Stimulated activated CD4-positive, alpha-beta T cell treated with anti-CD3 and anti-CD28 coated beads, TNF-alpha, amount 100 ng/mL, for 1 hour (primary cell): ENCODE data around the gene IVNS1ABP.
"Not testable (repeated sequence)": the region's sequence is repeated elsewhere in the genome, so short reads cannot be mapped to it uniquely, and the experiment has no call there.

Source experiments
- DNase-seq, 3 donors: peaks; one replicate each; pipeline ENCODE4 v3.0.0-alpha.2; 2020; ENCODE audit warnings: low read depth in 3 of 3, low spot score in 1 of 3

Gene IVNS1ABP

DNA sequence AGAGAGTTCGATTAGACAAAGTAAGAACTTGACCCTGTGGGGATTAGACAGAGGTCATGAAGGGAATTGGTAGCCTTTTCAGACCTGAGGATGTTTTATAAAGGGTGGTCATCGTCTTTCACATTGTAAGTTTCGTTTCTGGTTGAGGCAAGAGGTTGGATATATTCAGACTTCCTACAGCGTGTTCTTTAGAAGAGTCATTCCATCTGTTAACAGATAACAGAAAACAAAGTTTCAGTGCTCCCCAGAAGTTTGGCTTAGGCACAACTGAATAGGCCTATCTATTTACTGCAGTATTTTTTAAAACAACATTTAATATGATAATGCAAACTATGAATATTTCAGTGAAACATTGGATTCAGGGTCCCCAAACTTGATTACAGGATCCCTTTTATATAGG, 17.1 kb upstream of the IVNS1ABP start:
- DNase-seq: no peak

DNA sequence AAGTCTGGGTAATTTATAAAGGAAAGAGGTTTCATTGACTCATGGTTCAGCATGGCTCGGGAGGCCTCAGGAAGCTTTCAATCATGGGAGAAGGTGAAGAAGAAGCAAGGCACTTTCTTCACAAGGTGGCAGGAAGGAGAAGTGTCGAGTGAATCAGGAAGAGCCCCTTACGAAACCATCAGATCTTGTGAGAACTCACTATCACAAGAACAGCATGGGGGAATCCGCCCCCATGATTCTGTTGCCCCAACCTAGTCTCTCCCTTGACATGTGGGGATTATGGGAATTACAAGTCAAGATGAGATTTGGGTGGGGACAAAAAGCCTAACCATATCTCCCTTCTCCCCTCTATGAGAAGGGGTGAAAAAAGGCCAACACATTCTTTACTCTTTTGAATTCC, 11.2 kb upstream of the IVNS1ABP start:
- DNase-seq: no peak

DNA sequence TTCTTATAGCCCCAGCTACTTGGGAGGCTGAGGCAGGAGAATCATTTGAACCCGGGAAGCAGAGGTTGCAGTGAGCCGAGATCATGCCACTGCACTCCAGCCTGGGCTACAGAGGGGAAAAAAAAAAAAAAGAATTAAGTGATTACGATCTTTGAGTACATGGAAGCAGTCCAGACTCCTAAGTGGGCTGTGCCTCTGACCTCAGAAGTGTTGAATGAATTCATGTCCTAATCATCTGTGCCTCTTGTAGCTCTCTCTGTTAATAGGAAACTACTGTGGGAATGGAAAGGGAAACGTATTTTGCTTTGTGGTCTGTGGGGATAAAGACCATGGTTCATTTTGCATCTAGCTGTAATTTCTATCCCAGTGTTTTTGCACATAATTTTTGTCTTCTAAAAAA, 8.4 kb upstream of the IVNS1ABP start:
- no peak for DNase-seq

DNA sequence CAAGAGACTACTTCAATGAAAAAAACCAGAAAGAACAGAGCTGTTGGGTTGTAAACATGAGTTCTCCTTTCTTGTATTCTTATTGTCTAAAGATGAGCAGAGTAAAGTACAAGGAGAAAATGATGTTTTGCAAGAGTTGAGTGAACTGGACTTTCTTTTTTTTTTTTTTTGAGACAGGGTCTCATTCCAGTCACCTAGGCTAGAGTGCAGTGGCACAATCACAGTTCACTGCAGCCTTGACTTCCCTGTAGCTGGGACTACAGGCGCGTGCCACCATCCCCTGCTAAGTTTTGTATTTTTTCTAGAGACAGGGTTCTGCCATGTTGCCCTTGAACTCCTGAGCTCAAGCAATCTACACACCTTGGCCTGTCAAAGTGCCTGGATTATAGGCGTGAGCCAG, 7.1 kb upstream of the IVNS1ABP start:
- DNase-seq: no peak

DNA sequence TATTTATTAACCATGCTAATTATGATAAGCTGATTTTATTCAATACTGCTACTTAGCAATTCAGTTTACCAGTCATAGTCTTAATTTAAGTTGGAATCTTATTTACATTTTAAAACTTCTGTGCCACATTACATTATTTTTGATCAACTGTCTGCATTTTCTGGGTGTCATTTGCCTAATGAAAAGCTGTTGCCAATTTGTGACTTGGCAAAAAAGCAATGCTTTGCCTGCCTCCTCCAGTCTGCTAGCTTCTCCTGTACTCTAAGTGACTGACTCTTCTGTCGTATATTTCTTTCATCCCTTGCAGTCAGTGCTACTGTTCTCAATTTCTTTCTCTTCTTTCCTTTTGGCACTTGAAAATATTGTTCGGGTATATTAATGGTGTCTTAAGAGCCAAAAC, 5.6 kb upstream of the IVNS1ABP start:
- DNase-seq: no peak

DNA sequence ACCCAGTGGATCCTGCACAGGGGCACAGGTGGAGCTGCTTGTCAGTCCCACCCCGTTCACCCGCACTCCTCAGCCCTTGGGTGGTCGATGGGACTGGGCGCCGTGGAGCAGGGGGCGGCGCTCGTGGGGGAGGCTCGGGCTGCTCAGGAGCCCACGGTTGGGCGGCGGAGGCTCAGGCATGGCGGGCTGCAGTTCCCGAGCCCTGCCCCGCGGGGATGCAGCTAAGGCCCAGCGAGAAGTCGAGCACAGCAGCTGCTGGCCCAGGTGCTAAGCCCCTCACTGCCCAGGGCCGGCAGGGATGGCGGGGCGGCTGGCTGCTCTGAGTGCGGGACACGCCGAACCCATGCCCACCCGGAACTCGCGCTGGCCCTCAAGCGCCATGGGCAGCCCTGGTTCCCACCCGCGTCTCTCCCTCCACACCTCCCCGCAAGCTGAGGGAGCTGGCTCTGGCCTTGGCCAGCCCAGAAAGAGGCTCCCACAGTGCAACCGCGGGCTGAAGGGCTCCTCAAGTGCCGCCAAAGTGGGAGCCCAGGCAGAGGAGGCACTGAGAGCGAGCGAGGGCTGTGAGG, 4.7 kb upstream of the IVNS1ABP start:
- DNase-seq: not testable (repeated sequence)

DNA sequence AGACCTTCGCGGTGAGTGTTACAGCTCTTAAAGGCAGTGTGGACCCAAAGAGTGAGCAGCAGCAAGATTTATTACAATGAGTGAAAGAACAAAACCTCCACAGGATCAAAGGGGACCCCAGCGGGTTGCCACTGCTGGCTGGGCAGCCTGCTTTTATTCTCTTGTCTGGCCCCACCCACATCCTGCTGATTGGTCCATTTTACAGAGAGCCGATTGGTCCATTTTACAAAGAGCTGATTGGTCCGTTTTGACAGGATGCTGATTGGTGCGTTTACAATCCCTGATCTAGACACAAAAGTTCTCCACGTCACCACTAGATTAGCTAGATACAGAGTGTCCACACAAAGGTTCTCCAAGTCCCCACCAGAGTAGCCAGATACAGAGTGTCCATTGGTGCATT, 4.1 kb upstream of the IVNS1ABP start:
- DNase-seq: not testable (repeated sequence)

DNA sequence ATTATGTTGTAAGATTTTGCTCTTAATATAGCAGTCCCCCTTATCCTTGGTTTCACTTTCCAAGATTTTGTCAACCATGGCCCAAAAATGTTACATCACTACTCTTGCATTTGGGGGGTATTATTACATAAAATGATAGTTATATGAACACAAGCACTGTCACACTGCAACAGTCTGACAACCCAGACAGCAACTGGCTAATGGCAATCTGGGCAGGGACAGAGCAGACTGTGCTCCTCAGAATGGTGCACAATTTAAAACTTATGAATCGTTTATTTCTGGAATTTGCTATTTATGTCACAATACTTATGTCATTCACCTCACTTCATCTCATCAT, 2.1 kb upstream of the IVNS1ABP start:
- DNase-seq: no peak

DNA sequence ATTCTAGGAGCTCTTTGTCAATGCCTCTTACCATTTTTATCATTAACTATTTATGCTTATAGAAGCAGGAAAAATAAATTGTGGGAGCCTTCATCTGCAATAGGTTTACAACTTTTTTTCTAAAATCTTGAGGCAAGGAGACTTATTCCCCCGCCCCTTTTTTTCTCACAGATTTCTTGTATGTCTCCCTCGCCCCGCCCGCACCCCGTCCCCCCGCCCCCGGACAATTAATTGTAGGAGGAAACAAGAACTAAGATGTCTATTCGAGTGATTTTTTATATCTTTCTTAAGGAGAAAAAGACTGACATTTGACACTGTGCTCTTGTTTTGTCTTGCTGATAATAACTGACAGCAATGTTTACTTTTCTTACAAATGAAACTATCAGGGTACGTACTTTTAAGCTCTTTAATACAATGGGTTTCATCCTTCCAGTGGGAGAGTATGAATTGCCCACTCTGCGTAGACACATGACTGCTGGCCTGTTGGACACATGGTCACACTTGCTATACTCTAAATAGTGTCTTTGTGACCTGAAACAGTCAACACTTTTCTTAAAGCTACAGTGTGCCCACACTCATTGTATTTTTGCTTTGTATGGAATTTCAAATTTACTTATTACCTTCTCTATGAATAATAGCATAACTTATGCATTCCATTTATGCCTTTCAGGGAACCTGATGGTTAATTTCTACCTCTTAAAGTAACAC, 1.5 kb upstream of the IVNS1ABP start:
- no peak for DNase-seq

DNA sequence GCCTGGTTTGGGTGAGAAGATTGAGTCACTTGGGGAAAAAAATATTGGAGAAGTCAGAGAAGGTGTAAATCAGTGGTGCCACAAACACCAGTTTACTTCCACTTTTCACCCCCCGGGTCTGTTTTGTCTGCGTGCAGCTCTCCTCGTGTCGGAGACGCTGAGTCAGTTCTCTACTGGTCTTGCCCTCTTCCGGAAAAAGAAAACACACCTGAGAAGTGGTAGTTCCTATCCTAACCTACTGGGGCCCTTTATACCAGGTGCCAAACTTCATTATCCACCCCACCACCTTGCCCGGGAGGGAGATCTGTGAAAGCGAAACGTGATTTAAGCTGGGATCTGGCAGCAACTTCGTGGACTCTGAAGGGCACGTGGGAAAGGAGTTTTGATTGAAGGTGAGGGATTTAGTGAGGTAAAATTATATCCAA, 855 bp upstream of the IVNS1ABP start:
- peak; percentile 37 to 63 (median 56) for DNase-seq

DNA sequence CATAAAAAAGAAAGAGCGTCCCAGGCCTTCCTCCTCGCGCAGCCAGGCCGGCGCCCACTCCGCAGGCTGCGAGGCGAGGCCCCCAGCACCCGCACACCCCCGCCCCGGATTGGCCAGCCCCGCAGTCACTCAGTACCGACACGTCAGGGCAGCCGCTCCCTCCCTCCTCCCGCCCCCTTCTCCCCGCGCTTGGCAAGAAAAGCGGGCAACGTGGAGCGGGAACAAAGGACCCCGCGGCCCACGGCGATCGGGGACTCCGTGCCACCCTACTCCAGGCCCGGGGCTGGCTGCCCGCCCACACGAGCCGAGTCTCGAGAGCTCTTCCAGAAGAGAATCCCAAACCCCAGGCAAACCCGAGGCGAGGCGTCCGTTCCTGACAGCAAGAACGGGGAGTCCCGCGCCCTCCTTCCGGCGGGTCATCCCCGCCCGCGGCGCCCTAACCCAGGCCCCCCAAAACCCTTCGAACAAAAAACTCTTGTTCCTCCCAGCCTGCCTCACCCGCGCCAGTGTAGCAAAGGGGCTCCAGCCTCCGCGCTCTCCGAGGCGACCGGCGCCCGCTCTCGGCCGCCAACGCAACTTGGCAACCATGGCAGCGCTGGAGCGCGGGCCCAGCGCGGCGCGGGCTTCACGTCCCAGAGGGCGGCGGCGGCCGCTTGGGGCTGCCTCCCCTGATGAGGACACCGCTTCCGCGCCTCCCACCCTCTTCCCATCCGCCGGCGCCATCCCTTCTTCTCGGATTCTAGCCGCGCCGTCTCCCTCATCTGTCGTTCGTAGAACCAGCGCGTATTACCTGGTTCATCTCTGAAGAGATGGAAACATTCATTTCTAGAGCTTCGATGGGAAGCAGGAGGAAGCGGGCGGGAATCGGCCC, 645 bp downstream of the IVNS1ABP start:
- peak; percentile 76 to 90 (median 78) for DNase-seq

DNA sequence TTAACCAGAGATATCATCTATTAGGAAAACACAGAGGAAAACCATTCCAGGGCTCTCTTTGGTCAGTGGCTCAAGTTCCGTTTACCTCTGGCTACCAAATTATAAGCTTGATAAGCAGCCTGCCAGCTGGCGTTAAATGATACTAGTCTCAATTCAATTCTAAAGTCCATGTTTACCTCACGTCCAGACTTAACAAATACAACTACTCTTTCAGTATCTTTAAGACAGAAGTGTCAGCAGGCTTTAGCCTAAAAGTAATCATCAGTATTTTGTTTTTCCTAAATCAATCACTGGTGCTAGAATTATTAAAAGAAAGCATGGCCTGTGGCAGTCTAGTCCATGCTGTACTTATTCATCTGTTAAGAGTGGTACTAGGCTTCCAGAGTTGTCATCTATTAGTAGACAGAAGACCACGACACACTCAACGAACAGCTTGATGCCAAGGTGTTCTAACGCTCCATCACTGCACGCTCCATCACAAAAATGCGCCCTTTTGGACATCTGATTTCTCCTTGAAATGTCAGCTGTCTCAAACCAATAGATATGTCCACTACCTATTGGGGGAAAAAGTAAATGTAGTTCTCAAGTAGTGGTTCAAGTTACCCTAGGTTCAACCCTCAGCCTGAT, 1.5 kb downstream of the IVNS1ABP start:
- DNase-seq: no peak

DNA sequence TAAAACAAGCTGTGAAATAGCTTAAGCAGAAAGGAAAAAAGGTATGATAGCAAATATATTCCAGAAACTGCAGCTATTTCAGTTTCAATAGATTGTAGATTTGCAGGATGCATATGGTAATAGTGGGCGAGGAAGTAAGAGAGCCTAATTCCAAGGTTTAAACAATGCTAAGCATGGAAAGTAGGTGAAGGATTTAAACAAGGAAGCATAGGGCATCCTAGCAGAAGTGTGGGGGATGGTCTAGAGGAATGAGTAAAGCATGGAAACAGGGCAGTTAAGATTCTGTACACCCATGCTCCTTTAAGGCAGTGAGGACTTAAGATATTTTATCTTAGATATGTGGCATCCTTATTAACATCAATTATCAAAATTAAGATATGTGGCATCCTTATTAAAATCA, 2.6 kb downstream of the IVNS1ABP start:
- DNase-seq: no peak

DNA sequence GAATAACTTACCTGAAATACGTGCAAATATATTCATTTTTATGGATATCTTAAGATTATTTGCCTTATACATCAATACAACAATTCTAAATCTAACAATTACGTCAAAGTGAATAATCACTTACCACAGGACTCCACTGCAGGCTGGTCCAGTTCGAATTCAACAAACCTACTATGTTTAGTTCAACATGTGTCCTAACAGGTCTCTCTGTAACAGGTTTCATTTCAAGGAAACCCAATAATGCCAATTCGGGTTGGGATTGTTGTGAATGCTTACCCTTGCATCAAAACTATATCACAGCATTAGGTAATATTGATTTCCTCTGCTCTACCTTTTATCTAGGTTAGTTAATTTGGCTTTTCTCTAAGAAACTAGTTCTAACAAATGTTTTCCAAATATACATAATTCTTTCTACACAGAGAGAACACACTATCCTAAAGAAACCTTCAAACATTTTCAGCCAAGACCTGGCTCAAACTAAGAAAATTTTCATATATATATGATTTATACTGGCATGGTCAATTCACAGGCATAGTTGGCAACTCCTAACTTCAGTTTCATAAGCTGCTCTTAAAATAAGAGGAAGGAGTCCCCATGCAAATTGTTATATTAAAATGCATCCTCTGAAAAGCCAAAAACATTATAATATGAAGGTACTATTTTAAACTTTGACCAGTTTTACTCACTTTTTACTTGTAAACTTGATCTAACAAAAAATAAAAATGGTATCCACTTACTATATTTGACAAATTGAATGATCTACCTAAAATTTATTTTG, 4.5 kb downstream of the IVNS1ABP start:
- no peak for DNase-seq

DNA sequence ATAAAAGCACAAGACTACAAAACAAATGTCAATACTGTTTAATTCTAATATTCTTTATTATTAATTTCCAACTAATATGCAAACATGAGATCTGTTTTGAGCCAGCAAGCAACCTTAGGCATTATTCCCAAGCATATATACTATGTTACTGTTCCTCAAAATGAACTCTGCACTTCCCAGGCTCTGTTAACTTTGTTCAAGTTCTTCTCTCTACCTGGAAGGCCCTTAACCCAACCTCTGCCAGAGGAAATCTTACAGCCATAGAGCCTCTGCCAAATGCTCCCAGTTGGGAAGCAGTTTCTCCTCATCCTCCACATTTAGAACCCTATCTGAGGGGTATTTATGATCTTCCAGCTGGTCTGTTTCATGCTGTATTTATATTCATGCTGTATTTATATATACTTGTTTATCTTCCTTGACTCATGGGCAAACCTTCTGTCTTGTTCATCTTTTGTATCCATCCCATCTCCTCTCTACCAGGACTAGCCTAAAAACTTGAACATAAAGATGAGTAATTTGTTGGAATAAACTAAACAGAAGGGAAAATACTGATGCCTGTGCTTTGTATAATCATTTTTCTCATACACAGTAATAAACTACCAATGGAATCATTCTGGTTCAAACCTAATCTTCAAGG, 5.3 kb downstream of the IVNS1ABP start:
- DNase-seq: no peak

DNA sequence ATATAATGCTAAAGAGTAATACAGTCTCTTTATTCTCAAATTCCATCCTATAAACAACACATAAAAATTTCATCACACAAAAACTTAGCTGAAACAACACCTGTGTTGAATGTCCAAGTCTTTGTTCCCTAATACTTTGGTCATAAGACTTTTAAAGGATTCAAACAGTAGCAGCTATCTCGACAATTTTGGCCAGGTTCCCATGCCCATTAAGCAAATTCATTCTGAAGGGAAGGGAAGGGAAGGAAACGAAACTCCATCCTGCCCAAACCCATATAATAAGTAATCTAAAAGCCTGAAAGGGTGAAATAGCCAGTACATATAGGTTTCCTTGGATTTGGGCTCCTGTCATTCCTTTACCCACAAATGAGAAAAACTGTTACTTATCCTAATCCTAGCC, 7.5 kb downstream of the IVNS1ABP start:
- DNase-seq: no peak

DNA sequence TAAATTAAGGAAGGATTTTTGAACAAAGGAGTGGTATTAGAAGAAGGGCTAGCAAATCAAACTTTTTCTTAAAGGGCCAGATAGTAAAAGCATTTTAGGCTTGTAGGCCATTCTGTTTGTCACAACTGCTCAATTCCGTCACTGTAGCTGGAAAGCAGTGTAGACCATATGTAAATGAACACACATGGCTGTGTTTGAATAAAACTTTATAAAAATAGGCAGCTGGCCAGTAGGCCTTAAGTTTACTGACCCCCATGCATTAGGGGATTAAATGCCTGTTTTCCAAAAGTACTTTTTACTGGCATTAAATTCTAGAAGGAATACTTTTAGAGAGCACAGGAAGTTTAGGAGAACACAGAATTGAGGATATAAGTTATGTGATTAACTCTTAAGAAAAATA, 8.9 kb downstream of the IVNS1ABP start:
- no peak for DNase-seq

DNA sequence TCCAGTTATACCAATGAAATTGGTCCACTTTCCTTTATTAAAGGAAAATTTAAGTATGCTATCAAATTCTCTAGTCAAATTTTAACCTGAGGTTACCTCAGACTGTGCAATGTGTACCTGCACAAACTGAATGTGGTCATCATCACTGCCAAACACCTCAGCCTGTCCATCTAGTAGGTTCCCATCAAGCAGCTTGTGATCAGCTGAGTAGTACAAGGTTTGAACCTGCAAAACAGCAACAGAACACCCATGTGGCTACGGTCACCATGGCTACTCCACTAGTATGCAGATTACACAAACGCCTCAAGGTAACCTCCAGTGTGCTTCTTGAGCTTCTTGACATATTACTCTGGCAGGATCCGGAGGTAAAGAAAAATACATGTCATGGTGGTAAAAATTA, 11.6 kb downstream of the IVNS1ABP start:
- DNase-seq: no peak

DNA sequence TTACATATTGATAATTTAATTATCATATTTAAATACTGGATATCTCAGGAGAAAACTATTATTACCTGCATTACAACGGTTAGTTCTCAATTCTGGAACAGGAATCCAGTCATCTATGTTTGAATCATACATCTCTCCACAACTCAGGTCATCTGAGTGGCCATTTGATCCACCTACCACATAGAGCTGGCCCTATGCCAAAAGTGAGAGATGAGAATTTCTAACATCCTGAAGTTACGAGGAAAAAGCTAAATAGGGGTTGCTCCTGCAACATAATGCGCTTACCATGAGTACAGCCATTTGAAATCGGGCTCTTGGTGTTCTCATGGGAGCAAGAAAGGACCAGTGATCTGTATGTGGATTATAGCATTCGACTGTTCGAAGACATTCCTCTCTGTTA, 16.9 kb downstream of the IVNS1ABP start:
- no peak for DNase-seq

DNA sequence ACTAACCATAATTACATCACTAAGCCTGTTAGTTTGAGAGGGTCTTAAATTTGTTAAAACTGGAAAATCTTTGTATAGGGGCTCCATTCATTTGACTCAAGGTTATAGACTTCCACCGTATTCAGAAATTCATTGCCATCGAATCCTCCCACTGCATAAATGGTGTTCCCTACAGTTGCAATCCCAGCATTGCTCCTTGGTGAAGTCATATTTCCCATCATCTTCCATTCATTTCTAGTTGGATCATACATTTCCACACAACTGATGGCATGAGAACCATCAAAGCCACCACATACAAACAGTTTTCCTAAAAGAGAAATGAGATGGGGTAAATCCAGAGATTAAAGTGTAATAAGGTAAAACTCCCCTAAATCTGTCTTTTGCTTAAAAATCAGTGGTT, 19.1 kb downstream of the IVNS1ABP start:
- DNase-seq: no peak

DNA sequence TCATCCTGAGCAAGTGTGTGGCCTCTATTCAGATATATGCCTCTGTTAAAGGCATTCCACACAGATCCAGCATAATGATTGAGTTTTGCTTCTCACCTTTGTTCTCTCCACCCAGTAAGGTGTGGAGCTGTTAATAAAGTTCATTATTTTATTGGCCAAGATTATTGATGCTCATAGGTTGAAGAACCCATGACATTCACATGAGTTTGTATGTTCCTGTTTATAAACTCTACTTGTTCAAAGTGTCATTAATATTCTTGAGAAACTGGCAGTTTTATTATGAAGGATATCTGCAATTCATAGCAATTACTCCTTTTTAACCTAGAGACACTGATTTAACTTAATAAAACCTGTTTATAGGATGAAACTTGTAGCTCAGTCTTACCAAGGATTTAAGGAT, 22.0 kb downstream of the IVNS1ABP start:
- DNase-seq: no peak
